ENCODE measurements around the gene ITGB4. TPM values are rescaled to one million over a fixed set of nuclear protein-coding genes. Genes with fewer than 3 reads are reported as not detected.

The ITGB4 gene
- total RNA-seq, 4 donors from 2014 or later, result 196 to 323 (median 229) TPM

- peaks cover 10 to 45% (median 21%) of the 10 kb centered on the region in 4 donors for H3K4me1 ChIP-seq
- 50 to 57% methylated on average over 10 to 11 of the region's 11 CpGs for WGBS, 2 donors (ENCODE audit: low coverage in 1 of 2)
- in situ Hi-C loops (cut with MboI; ENCODE audit: low pct_ligation_motif_present in 1 of 4, low pct_unique_long_range_greater_than_20kb in 1 of 4, low sequenced_read_pairs in 3 of 4) (loop anchor here in 2 of 4 donors (10.0 kb wide), 1 partner anchor 65 kb away; no protein-coding TSS in a partner anchor), intact Hi-C loops (cut with DNase I; ENCODE audit: low total_unique reads) (no loop called here)
- H3K4me3 ChIP-seq, result no peak overlapping the region
- peak; percentile 60 for DNase-seq
- no peaks in the 10 kb centered on the region for H3K9me3 ChIP-seq
- H3K27ac ChIP-seq, result peak overlapping the region; percentile 46 to 81 (median 78)
- no peaks in the 10 kb centered on the region for H3K27me3 ChIP-seq
- peak in 4 of 5 experiments; percentile 14 to 72 (median 42) for TF ChIP-seq CTCF (IDR thresholded peaks at IDR 0.05)
- no peak for TF ChIP-seq POLR2A (IDR thresholded peaks at IDR 0.05)
- H3K36me3 ChIP-seq, result no peaks in the 10 kb centered on the region
These were observed 41.5 kb upstream of the ITGB4 start for GRCh38 chr17:75679706-75680211.

- intact Hi-C loops (cut with DNase I; ENCODE audit: low total_unique reads) (no loop called here), in situ Hi-C loops (cut with MboI; ENCODE audit: low pct_ligation_motif_present in 1 of 4, low pct_unique_long_range_greater_than_20kb in 1 of 4, low sequenced_read_pairs in 3 of 4) (no loop called here)
- TF ChIP-seq EP300 (IDR thresholded peaks at IDR 0.05; ENCODE audit: low read depth) (no peak), POLR2A (IDR thresholded peaks at IDR 0.05) (no peak), POLR2AphosphoS5 (IDR thresholded peaks at IDR 0.05) (no peak), CTCF (IDR thresholded peaks at IDR 0.05) (no peak)
- Histone ChIP-seq H3K27ac (peak overlapping the region; percentile 46 to 81 (median 78)), H3K4me3 (no peak overlapping the region), H3K9me3 (no peaks in the 10 kb centered on the region), H3K36me3 (no peaks in the 10 kb centered on the region), H3K27me3 (no peaks in the 10 kb centered on the region), H3K4me1 (peaks cover 13 to 45% (median 26%) of the 10 kb centered on the region in 4 donors)
- 85 to 93% methylated on average over 5 to 10 of the region's 10 CpGs for WGBS, 2 donors (ENCODE audit: low coverage in 1 of 2)
- no peak for DNase-seq
These were observed 40.8 kb upstream of the ITGB4 start for GRCh38 chr17:75680431-75680830.

- Histone ChIP-seq H3K4me3 (no peak overlapping the region), H3K27ac (peak overlapping the region in 3 of 4 donors; percentile 46 to 81 (median 79)), H3K27me3 (no peaks in the 10 kb centered on the region), H3K9me3 (no peaks in the 10 kb centered on the region), H3K36me3 (no peaks in the 10 kb centered on the region), H3K4me1 (peaks cover 13 to 50% (median 29%) of the 10 kb centered on the region in 4 donors)
- no peak for DNase-seq
- intact Hi-C loops (cut with DNase I; ENCODE audit: low total_unique reads) (no loop called here), in situ Hi-C loops (cut with MboI; ENCODE audit: low pct_ligation_motif_present in 1 of 4, low pct_unique_long_range_greater_than_20kb in 1 of 4, low sequenced_read_pairs in 3 of 4) (no loop called here)
- TF ChIP-seq CTCF (IDR thresholded peaks at IDR 0.05) (no peak), EP300 (IDR thresholded peaks at IDR 0.05; ENCODE audit: low read depth) (no peak), POLR2AphosphoS5 (IDR thresholded peaks at IDR 0.05) (no peak), POLR2A (IDR thresholded peaks at IDR 0.05) (no peak)
- WGBS, 2 donors (ENCODE audit: low coverage in 1 of 2), result 81 to 92% methylated on average over 2 to 3 of the region's 3 CpGs
These were observed 40.0 kb upstream of the ITGB4 start for GRCh38 chr17:75681289-75681688.

- Histone ChIP-seq H3K4me3 (no peak overlapping the region), H3K27me3 (no peaks in the 10 kb centered on the region), H3K36me3 (no peaks in the 10 kb centered on the region), H3K4me1 (peaks cover 22 to 62% (median 31%) of the 10 kb centered on the region in 4 donors), H3K9me3 (no peaks in the 10 kb centered on the region), H3K27ac (peak overlapping the region; percentile 1 to 54 (median 42))
- intact Hi-C loops (cut with DNase I; ENCODE audit: low total_unique reads) (no loop called here), in situ Hi-C loops (cut with MboI; ENCODE audit: low pct_ligation_motif_present in 1 of 4, low pct_unique_long_range_greater_than_20kb in 1 of 4, low sequenced_read_pairs in 3 of 4) (no loop called here)
- WGBS, 2 donors (ENCODE audit: low coverage in 1 of 2), result 50 to 70% methylated on average over 1 to 4 of the region's 4 CpGs
- TF ChIP-seq CTCF (IDR thresholded peaks at IDR 0.05) (no peak), EP300 (IDR thresholded peaks at IDR 0.05; ENCODE audit: low read depth) (no peak), POLR2A (IDR thresholded peaks at IDR 0.05) (no peak), POLR2AphosphoS5 (IDR thresholded peaks at IDR 0.05) (no peak)
- no peak for DNase-seq
These were observed 37.7 kb upstream of the ITGB4 start for GRCh38 chr17:75683583-75683982.

Measured in transverse colon (tissue), 4 donors.